HEK293T (cell line): ENCODE results near the gene RPL27.
"Not testable (repeated sequence)": the region's sequence is repeated elsewhere in the genome, so short reads cannot be mapped to it uniquely, and the experiment has no call there.

Experiments used
- ARNT ChIP-seq: fragments of 450-650 bp; IDR thresholded peaks from 2 replicates; pipeline ENCODE4 v1.6.1; 2017; ENCODE audit warnings: mild to moderate bottlenecking
- BHLHE40 ChIP-seq: fragments of 450-650 bp; IDR thresholded peaks from 2 replicates; pipeline ENCODE4 v1.6.1; 2016; ENCODE audit warnings: mild to moderate bottlenecking, moderate library complexity, borderline replicate concordance
- ELF4 ChIP-seq: fragments of 450-650 bp; IDR thresholded peaks from 2 replicates; pipeline ENCODE4 v1.6.1; 2017; ENCODE audit warnings: antibody characterized with exemption
- NFRKB ChIP-seq: fragments of 450-650 bp; IDR thresholded peaks from 2 replicates; pipeline ENCODE4 v1.6.1; 2016; ENCODE audit warnings: mild to moderate bottlenecking, moderate library complexity
- SUZ12 ChIP-seq: fragments of 450-650 bp; IDR thresholded peaks from 2 replicates; pipeline ENCODE4 v1.6.1; 2016; ENCODE audit warnings: mild to moderate bottlenecking
- ZNF384 ChIP-seq: fragments of 450-650 bp; IDR thresholded peaks from 2 replicates; pipeline ENCODE4 v1.6.1; 2016
- TF ChIP-seq, protein P1 (sequence below): fragments of 450-650 bp; IDR thresholded peaks from 2 replicates; pipeline ENCODE4 v1.6.1; 2016

DNA sequence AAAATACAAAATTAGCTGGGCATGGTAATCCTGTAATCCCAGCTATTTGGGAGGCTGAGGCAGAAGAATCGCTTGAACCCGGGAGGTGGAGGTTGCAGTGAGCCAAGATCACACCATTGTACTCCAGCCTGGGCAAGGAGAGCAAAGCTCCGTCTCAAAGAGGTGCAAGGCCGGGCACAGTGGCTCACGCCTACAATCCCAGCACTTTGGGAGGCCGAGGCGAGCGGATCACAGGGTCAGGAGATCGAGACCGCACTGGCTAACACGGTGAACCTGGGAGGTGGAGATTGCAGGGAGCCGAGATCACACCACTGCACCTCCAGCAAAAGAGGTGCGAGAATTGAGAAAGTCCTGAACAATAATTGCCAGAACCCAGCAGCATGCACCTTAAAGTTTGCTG is 2.7 kb downstream of the RPL27 start:
- not testable (repeated sequence) for TF ChIP-seq BHLHE40, NFRKB, ELF4, SUZ12, ARNT, ZNF384
- TF ChIP-seq, protein P1, sequence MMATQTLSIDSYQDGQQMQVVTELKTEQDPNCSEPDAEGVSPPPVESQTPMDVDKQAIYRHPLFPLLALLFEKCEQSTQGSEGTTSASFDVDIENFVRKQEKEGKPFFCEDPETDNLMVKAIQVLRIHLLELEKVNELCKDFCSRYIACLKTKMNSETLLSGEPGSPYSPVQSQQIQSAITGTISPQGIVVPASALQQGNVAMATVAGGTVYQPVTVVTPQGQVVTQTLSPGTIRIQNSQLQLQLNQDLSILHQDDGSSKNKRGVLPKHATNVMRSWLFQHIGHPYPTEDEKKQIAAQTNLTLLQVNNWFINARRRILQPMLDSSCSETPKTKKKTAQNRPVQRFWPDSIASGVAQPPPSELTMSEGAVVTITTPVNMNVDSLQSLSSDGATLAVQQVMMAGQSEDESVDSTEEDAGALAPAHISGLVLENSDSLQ, result not testable (repeated sequence)
